ENCODE data around the gene TREML4. TPM values are rescaled to one million over a fixed set of nuclear protein-coding genes. Genes with fewer than 3 reads are reported as not detected.

The TREML4 gene
- polyA plus RNA-seq, 2 of the 4 experiments (the other 2 are of a cell fraction) = not detected

DNA sequence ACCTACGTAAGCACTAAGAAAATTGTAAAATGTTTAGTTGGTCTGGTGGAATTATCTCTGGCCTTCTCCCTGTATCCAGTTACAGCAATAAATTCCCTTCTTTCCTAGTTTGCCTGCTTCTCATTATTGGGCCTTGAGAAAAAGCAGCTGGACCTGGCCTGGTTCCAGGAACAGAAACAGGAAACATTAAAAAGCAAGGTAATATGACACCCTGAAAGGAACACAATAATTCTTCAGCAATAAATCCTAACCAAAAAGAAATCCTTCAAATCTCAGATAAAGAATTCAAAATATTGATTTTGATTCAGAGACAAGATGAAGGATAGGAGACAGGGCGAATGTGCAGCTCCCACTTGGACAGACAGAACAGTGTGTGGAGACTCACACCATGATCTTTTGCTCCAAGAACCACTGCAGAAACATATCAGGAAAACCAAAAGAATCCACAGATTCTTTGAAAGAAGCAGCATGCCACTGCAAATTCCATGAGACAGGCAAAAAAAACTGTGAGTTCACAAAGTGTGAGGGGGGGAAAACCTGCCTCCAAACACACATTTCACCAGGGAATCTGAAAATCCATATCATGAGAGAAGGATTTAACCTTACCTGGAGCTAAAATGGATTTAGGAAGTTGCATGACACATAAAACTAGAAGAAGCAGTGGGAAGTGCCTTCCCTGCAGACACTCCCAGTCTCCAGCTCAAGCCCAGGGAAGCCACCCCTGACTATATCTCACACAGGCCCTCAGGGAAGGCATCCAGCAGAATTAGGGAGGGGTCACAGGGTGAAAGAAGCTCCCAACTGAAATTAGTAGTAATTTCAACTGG is 29.4 kb downstream of the TREML4 start:
- Histone ChIP-seq H3K4me2 (no peak overlapping the region), H3K9me3 (no peaks in the 10 kb centered on the region; the same call in 1 of the 3 replicates), H3K4me3 (no peak overlapping the region), H3K4me1 (no peaks in the 10 kb centered on the region), H3K27ac (no peak overlapping the region)
- no peak for TF ChIP-seq GATA3 (IDR thresholded peaks at IDR 0.05; ENCODE audit: borderline replicate concordance)
- no peak for TF ChIP-seq EHF (CRISPR knock-in tag; IDR thresholded peaks at IDR 0.05)
- TF ChIP-seq FOXS1 (CRISPR knock-in tag; IDR thresholded peaks at IDR 0.05) = no peak
- no peak for TF ChIP-seq TP53 (CRISPR knock-in tag; IDR thresholded peaks at IDR 0.05)
- TF ChIP-seq CHD2 (IDR thresholded peaks at IDR 0.05; ENCODE audit: low read length, partially characterized antibody) = no peak
- TF ChIP-seq, protein P1, sequence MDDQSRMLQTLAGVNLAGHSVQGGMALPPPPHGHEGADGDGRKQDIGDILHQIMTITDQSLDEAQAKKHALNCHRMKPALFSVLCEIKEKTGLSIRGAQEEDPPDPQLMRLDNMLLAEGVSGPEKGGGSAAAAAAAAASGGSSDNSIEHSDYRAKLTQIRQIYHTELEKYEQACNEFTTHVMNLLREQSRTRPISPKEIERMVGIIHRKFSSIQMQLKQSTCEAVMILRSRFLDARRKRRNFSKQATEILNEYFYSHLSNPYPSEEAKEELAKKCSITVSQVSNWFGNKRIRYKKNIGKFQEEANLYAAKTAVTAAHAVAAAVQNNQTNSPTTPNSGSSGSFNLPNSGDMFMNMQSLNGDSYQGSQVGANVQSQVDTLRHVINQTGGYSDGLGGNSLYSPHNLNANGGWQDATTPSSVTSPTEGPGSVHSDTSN (IDR thresholded peaks at IDR 0.05) = no peak
- TF ChIP-seq ESRRA (IDR thresholded peaks at IDR 0.05; ENCODE audit: borderline replicate concordance, low read length) = no peak
- TF ChIP-seq HOXA7 (CRISPR knock-in tag; IDR thresholded peaks at IDR 0.05) = no peak
- TF ChIP-seq ZFP36 (IDR thresholded peaks at IDR 0.05; ENCODE audit: borderline replicate concordance, partially characterized antibody) = no peak
- TF ChIP-seq CBX2 (IDR thresholded peaks at IDR 0.05; ENCODE audit: borderline replicate concordance, low read depth) = no peak
- CTCF ChIA-PET = interaction anchor here (1.0 to 1.8 kb wide), 2 partner anchors 21 to 62 kb away, joined by 4 to 5 read pairs; no protein-coding TSS in a partner anchor
- FAIRE-seq (no peak), DNase-seq (ENCODE audit: low read depth in 1 of 2, low spot score in 1 of 2) (no peak), ATAC-seq (no peak)
- POLR2A ChIA-PET = no interaction called here
- WGBS (ENCODE audit: missing lambda C conversion rate) = 44% methylated on average over 2 of the region's 2 CpGs

DNA sequence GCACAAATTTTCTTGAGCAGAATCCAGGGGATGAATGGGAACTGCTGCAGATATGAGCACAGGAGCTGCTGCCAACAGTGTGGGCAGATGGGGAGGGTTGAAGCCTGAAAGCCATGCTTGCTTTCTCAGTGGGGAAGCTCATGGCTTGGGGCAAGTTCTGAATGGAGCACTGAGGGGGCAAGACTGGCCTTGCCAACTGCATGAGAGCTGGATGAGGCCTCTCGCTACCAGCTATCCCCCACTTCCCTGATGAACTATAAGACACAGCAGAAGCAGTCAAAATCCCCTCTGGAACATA is 30.0 kb downstream of the TREML4 start:
- CTCF ChIA-PET = interaction anchor here (1.0 to 1.8 kb wide), 2 partner anchors 20 to 61 kb away, joined by 4 to 5 read pairs; no protein-coding TSS in a partner anchor

DNA sequence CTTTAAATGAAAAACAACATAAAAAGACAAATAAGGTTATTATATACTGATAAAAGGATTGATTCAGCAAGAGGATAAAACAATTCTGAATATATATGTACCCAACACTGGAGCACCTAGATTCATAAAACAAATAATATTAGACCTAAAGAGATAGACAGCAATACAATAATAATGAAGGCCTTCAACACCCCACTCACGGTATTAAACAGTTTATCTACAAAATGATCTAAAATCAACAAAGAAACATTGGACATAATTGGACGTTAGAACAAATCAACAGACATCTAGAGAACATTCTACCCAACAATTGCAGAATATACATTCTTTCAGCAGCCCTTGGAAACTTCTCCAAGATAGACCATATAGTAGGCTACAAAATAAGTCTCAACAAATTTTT is 34.3 kb downstream of the TREML4 start:
- Histone ChIP-seq H3K9me3 (peaks cover 3% of the 10 kb centered on the region; the same call in 2 of the 3 replicates), H3K4me2 (no peak overlapping the region), H3K27ac (no peak overlapping the region), H3K4me1 (no peaks in the 10 kb centered on the region), H3K4me3 (no peak overlapping the region)
- no peak for ATAC-seq
- no peak for FAIRE-seq
- no peak for DNase-seq (ENCODE audit: low read depth in 1 of 2, low spot score in 1 of 2)
- no peak for TF ChIP-seq MAFK (IDR thresholded peaks at IDR 0.05; ENCODE audit: partially characterized antibody)
- no peak for TF ChIP-seq POLR2A (IDR thresholded peaks at IDR 0.05; ENCODE audit: low read length)
- no peak for TF ChIP-seq FOXS1 (CRISPR knock-in tag; IDR thresholded peaks at IDR 0.05)
- no peak for TF ChIP-seq ESRRA (IDR thresholded peaks at IDR 0.05; ENCODE audit: borderline replicate concordance, low read length)
- no peak for TF ChIP-seq MAZ (IDR thresholded peaks at IDR 0.05; ENCODE audit: borderline replicate concordance, low read depth, low read length)
- TF ChIP-seq, protein P2, sequence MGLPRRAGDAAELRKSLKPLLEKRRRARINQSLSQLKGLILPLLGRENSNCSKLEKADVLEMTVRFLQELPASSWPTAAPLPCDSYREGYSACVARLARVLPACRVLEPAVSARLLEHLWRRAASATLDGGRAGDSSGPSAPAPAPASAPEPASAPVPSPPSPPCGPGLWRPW (IDR thresholded peaks at IDR 0.05) = no peak
- no peak for TF ChIP-seq EP300 (IDR thresholded peaks at IDR 0.05)
- POLR2A ChIA-PET = no interaction called here
- CTCF ChIA-PET = no interaction called here
- 16% methylated on average over 2 of the region's 2 CpGs for WGBS (ENCODE audit: missing lambda C conversion rate)

More for the DNA sequence above, 30.0 kb downstream of the TREML4 start:
- no peak for TF ChIP-seq MAZ (IDR thresholded peaks at IDR 0.05; ENCODE audit: borderline replicate concordance, low read depth, low read length)
- no peak for TF ChIP-seq RARB (CRISPR knock-in tag; IDR thresholded peaks at IDR 0.05)
- TF ChIP-seq NR3C1 (IDR thresholded peaks at IDR 0.05) = no peak
- TF ChIP-seq RAD21 (conservative IDR thresholded peaks at IDR 0.05 in 1 of 2, IDR thresholded peaks at IDR 0.05 in 1 of 2) = no peak
- TF ChIP-seq, protein P3, sequence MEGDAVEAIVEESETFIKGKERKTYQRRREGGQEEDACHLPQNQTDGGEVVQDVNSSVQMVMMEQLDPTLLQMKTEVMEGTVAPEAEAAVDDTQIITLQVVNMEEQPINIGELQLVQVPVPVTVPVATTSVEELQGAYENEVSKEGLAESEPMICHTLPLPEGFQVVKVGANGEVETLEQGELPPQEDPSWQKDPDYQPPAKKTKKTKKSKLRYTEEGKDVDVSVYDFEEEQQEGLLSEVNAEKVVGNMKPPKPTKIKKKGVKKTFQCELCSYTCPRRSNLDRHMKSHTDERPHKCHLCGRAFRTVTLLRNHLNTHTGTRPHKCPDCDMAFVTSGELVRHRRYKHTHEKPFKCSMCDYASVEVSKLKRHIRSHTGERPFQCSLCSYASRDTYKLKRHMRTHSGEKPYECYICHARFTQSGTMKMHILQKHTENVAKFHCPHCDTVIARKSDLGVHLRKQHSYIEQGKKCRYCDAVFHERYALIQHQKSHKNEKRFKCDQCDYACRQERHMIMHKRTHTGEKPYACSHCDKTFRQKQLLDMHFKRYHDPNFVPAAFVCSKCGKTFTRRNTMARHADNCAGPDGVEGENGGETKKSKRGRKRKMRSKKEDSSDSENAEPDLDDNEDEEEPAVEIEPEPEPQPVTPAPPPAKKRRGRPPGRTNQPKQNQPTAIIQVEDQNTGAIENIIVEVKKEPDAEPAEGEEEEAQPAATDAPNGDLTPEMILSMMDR (IDR thresholded peaks at IDR 0.05) = no peak
- no peak for TF ChIP-seq RCOR1 (IDR thresholded peaks at IDR 0.05; ENCODE audit: low read depth, low read length)
- no peak for TF ChIP-seq SREBF2 (IDR thresholded peaks at IDR 0.05)
- TF ChIP-seq CEBPB (IDR thresholded peaks at IDR 0.05) = no peak
- TF ChIP-seq PHF8 (IDR thresholded peaks at IDR 0.05; ENCODE audit: borderline replicate concordance, low read depth) = no peak
- TF ChIP-seq CBX2 (IDR thresholded peaks at IDR 0.05; ENCODE audit: borderline replicate concordance, low read depth) = no peak
- no peak for TF ChIP-seq CHD2 (IDR thresholded peaks at IDR 0.05; ENCODE audit: low read length, partially characterized antibody)
- no peak for TF ChIP-seq HEYL (CRISPR knock-in tag; IDR thresholded peaks at IDR 0.05)
- no peak for TF ChIP-seq JUNB (IDR thresholded peaks at IDR 0.05)
- TF ChIP-seq HDAC2 (IDR thresholded peaks at IDR 0.05) = no peak
- DNase-seq (ENCODE audit: low read depth in 1 of 2, low spot score in 1 of 2) (no peak), ATAC-seq (no peak), FAIRE-seq (no peak)
- Histone ChIP-seq H3K27ac (no peak overlapping the region), H3K9me3 (no peaks in the 10 kb centered on the region; the same call in 1 of the 3 replicates), H3K4me2 (no peak overlapping the region), H3K4me1 (no peaks in the 10 kb centered on the region), H3K4me3 (no peak overlapping the region)
- WGBS (ENCODE audit: missing lambda C conversion rate) = 0% methylated on average over 1 of the region's 1 CpG
- POLR2A ChIA-PET = no interaction called here
